WTC11 (cell line): ENCODE results near the gene ULK4. TPM values are rescaled to one million over a fixed set of nuclear protein-coding genes. Genes with fewer than 3 reads are reported as not detected.

ENCODE experiments used
- ATAC-seq: fragments of 200-7000 bp; cut with Tn5 transposase; 2 replicates; pipeline ENCODE4 v1.10.0; 2021; ENCODE audit warnings: mild to moderate bottlenecking, moderate library complexity
- CTCF ChIA-PET: fragments of 300-600 bp; sonication (Branson Sonifier 250); formaldehyde crosslinking; loops from one replicate; lab custom pipeline; 2021; ENCODE audit warnings: antibody characterized with exemption; lab: Charles Lee
- POLR2A ChIA-PET: fragments of 350-600 bp; sonication (Branson Sonifier 250); formaldehyde crosslinking; loops from one replicate; lab custom pipeline; 2021; ENCODE audit warnings: antibody characterized with exemption; lab: Charles Lee
- DNase-seq: peaks from one replicate; pipeline ENCODE4 v3.0.0; 2021; ENCODE audit warnings: low spot score
- H3K27ac Mint-ChIP-seq: 2 replicates; pipeline ENCODE4 v1.8.0; 2021; ENCODE audit warnings: mixed read lengths
- H3K27me3 Mint-ChIP-seq: 2 replicates; pipeline ENCODE4 v1.8.0; 2021; ENCODE audit warnings: low read depth, mild to moderate bottlenecking, moderate library complexity, mixed read lengths
- H3K36me3 Mint-ChIP-seq: 2 replicates; pipeline ENCODE4 v1.8.0; 2021; ENCODE audit warnings: mixed read lengths
- H3K4me1 Mint-ChIP-seq: 2 replicates; pipeline ENCODE4 v1.8.0; 2022; ENCODE audit warnings: mixed read lengths
- H3K4me3 Mint-ChIP-seq: 2 replicates; pipeline ENCODE4 v1.8.0; 2021; ENCODE audit warnings: mild to moderate bottlenecking, moderate library complexity, mixed read lengths
- H3K9me3 Mint-ChIP-seq: 2 replicates; pipeline ENCODE4 v1.8.0; 2021; ENCODE audit warnings: mixed read lengths
- AR ChIP-seq: fragments of 250-450 bp; sonication (Bioruptor Pico); IDR thresholded peaks from 2 replicates; pipeline ENCODE4 v1.9.0; 2021; ENCODE audit warnings: mild to moderate bottlenecking
- CDX4 ChIP-seq: fragments of 250-450 bp; sonication (Bioruptor Pico); IDR thresholded peaks from 2 replicates; pipeline ENCODE4 v1.9.0; 2021; ENCODE audit warnings: moderate library complexity, mild to moderate bottlenecking, inconsistent platforms, borderline replicate concordance
- CREM ChIP-seq: sonication (generic); formaldehyde crosslinking; IDR thresholded peaks from 2 replicates; pipeline ENCODE4 v1.8.1; 2022; ENCODE audit warnings: mild to moderate bottlenecking, missing genetic modification reagents, moderate library complexity
- EMX1 ChIP-seq: fragments of 250-450 bp; sonication (Bioruptor Pico); IDR thresholded peaks from 2 replicates; pipeline ENCODE4 v1.8.0; 2021; ENCODE audit warnings: mild to moderate bottlenecking
- FOXK1 ChIP-seq: sonication (generic); formaldehyde crosslinking; IDR thresholded peaks from 2 replicates; pipeline ENCODE4 v1.8.0; 2022; ENCODE audit warnings: mild to moderate bottlenecking, moderate library complexity, missing genetic modification reagents
- GRHL2 ChIP-seq: fragments of 250-450 bp; sonication (Bioruptor Pico); IDR thresholded peaks from 2 replicates; pipeline ENCODE4 v1.8.0; 2022; ENCODE audit warnings: mild to moderate bottlenecking, moderate library complexity; ENCODE audit not compliant: insufficient replicate concordance, severe bottlenecking
- HMGXB4 ChIP-seq: sonication (generic); formaldehyde crosslinking; IDR thresholded peaks from 2 replicates; pipeline ENCODE4 v1.8.1; 2023; ENCODE audit warnings: mild to moderate bottlenecking, moderate library complexity, missing genetic modification reagents
- KAT7 ChIP-seq: sonication (generic); formaldehyde crosslinking; IDR thresholded peaks from 2 replicates; pipeline ENCODE4 v1.8.1; 2023; ENCODE audit warnings: missing genetic modification reagents, mild to moderate bottlenecking, borderline replicate concordance
- MXD4 ChIP-seq: fragments of 250-450 bp; sonication (Bioruptor Pico); IDR thresholded peaks from 2 replicates; pipeline ENCODE4 v1.8.0; 2021; ENCODE audit warnings: mild to moderate bottlenecking, moderate library complexity, borderline replicate concordance
- NFATC4 ChIP-seq: fragments of 250-450 bp; sonication (Bioruptor Pico); IDR thresholded peaks from 2 replicates; pipeline ENCODE4 v1.9.0; 2021; ENCODE audit warnings: mild to moderate bottlenecking
- NFE2L1 ChIP-seq: sonication (generic); formaldehyde crosslinking; IDR thresholded peaks from 2 replicates; pipeline ENCODE4 v1.8.1; 2023; ENCODE audit warnings: missing genetic modification reagents
- NR1H2 ChIP-seq: sonication (generic); formaldehyde crosslinking; IDR thresholded peaks from 2 replicates; pipeline ENCODE4 v1.9.0; 2021; ENCODE audit warnings: mild to moderate bottlenecking, moderate library complexity, missing genetic modification reagents
- NR2C2 ChIP-seq: sonication (generic); formaldehyde crosslinking; IDR thresholded peaks from 2 replicates; pipeline ENCODE4 v1.8.0; 2022; ENCODE audit warnings: mild to moderate bottlenecking, missing genetic modification reagents
- RELA ChIP-seq: sonication (generic); formaldehyde crosslinking; IDR thresholded peaks from 2 replicates; pipeline ENCODE4 v1.8.1; 2022; ENCODE audit warnings: missing genetic modification reagents, mild to moderate bottlenecking, borderline replicate concordance
- SMAD4 ChIP-seq: sonication (generic); formaldehyde crosslinking; IDR thresholded peaks from 2 replicates; pipeline ENCODE4 v1.8.0; 2022; ENCODE audit warnings: mild to moderate bottlenecking, missing genetic modification reagents
- TP53 ChIP-seq: sonication (generic); formaldehyde crosslinking; IDR thresholded peaks from 2 replicates; pipeline ENCODE4 v1.8.1; 2023; ENCODE audit warnings: mild to moderate bottlenecking, missing genetic modification reagents
- ZNF121 ChIP-seq: sonication (generic); formaldehyde crosslinking; IDR thresholded peaks from 2 replicates; pipeline ENCODE4 v1.8.0; 2023; ENCODE audit warnings: missing genetic modification reagents
- ZNF232 ChIP-seq: sonication (generic); formaldehyde crosslinking; IDR thresholded peaks from 2 replicates; pipeline ENCODE4 v1.8.0; 2022; ENCODE audit warnings: mild to moderate bottlenecking, missing genetic modification reagents
- ZNF396 ChIP-seq: fragments of 250-450 bp; sonication (Bioruptor Pico); IDR thresholded peaks from 2 replicates; pipeline ENCODE4 v1.8.0; 2021; ENCODE audit warnings: mild to moderate bottlenecking, moderate library complexity, borderline replicate concordance
- ZNF423 ChIP-seq: fragments of 250-450 bp; sonication (Bioruptor Pico); IDR thresholded peaks from 2 replicates; pipeline ENCODE4 v2.1.2; 2022; ENCODE audit warnings: mild to moderate bottlenecking, moderate library complexity
- total RNA-seq: library from RNA; stranded (reverse); gene quantifications from 3 replicates; pipeline ENCODE4 v1.2.3, GENCODE V29; 2021
- TF ChIP-seq, protein P1 (sequence below): fragments of 250-450 bp; sonication (Bioruptor Pico); IDR thresholded peaks from 2 replicates; pipeline ENCODE4 v1.9.0; 2021; ENCODE audit warnings: mild to moderate bottlenecking, borderline replicate concordance
- TF ChIP-seq, protein P2 (sequence below): sonication (generic); formaldehyde crosslinking; IDR thresholded peaks from 2 replicates; pipeline ENCODE4 v1.8.0; 2022; ENCODE audit warnings: mild to moderate bottlenecking, missing genetic modification reagents

Gene ULK4
- total RNA-seq, 1 experiment from 2014 or later: 9.2 TPM

DNA sequence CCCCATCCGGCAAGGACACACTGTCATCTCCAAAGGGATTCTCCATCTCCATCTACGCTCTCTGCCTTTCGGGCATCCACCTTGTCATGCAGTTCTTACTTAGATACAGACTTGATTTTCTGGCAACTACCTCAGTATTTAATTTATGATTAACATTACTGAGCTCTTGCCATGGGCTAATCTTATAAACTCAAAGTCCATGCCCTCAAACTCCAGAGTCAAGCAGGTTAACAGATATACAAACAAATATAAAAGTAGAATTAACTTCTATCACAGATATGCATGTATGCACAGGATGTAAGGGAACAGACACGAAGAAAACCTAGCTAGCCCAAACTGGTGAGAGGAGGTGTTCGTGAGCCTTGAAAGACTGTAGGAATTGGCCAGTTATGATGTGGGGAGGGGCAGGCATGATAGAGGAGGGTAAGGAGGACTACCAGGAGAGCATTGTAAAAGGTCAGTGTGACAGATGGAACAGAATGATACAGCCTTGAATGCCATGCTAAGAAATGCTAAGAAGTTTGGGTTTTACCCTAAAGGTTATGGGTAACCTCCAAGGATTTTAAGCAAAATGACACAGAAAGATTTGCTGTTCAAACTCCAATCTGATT is 334.3 kb downstream of the ULK4 start:
- no peak overlapping the region for H3K4me3 Mint-ChIP-seq
- H3K27ac Mint-ChIP-seq: no peak overlapping the region
- DNase-seq: no peak
- H3K27me3 Mint-ChIP-seq: no peaks in the 10 kb centered on the region
- ChIA-PET POLR2A (no interaction called here), CTCF (no interaction called here)
- peaks cover 12% of the 10 kb centered on the region for H3K4me1 Mint-ChIP-seq
- TF ChIP-seq ZNF232 (CRISPR knock-in tag) (no peak), FOXK1 (no peak)
- TF ChIP-seq, protein P1, sequence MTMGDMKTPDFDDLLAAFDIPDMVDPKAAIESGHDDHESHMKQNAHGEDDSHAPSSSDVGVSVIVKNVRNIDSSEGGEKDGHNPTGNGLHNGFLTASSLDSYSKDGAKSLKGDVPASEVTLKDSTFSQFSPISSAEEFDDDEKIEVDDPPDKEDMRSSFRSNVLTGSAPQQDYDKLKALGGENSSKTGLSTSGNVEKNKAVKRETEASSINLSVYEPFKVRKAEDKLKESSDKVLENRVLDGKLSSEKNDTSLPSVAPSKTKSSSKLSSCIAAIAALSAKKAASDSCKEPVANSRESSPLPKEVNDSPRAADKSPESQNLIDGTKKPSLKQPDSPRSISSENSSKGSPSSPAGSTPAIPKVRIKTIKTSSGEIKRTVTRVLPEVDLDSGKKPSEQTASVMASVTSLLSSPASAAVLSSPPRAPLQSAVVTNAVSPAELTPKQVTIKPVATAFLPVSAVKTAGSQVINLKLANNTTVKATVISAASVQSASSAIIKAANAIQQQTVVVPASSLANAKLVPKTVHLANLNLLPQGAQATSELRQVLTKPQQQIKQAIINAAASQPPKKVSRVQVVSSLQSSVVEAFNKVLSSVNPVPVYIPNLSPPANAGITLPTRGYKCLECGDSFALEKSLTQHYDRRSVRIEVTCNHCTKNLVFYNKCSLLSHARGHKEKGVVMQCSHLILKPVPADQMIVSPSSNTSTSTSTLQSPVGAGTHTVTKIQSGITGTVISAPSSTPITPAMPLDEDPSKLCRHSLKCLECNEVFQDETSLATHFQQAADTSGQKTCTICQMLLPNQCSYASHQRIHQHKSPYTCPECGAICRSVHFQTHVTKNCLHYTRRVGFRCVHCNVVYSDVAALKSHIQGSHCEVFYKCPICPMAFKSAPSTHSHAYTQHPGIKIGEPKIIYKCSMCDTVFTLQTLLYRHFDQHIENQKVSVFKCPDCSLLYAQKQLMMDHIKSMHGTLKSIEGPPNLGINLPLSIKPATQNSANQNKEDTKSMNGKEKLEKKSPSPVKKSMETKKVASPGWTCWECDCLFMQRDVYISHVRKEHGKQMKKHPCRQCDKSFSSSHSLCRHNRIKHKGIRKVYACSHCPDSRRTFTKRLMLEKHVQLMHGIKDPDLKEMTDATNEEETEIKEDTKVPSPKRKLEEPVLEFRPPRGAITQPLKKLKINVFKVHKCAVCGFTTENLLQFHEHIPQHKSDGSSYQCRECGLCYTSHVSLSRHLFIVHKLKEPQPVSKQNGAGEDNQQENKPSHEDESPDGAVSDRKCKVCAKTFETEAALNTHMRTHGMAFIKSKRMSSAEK: no peak
- no peaks in the 10 kb centered on the region for H3K9me3 Mint-ChIP-seq
- no peaks in the 10 kb centered on the region for H3K36me3 Mint-ChIP-seq
- no peak for ATAC-seq

GRCh38 chr3:41612853-41613252 is 349.1 kb downstream of the ULK4 start:
- ChIA-PET CTCF (no interaction called here), POLR2A (no interaction called here)
- H3K9me3 Mint-ChIP-seq: no peaks in the 10 kb centered on the region
- no peaks in the 10 kb centered on the region for H3K36me3 Mint-ChIP-seq
- H3K4me3 Mint-ChIP-seq: no peak overlapping the region
- no peak overlapping the region for H3K27ac Mint-ChIP-seq
- TF ChIP-seq GRHL2 (CRISPR knock-in tag) (no peak), ZNF396 (CRISPR knock-in tag) (no peak), ZNF423 (CRISPR knock-in tag) (no peak), NFE2L1 (CRISPR knock-in tag) (no peak), MXD4 (CRISPR knock-in tag) (no peak), NR2C2 (CRISPR knock-in tag) (no peak), AR (CRISPR knock-in tag) (no peak), CDX4 (CRISPR knock-in tag) (no peak), SMAD4 (CRISPR knock-in tag) (no peak), KAT7 (CRISPR knock-in tag) (no peak), ZNF121 (no peak), ZNF232 (CRISPR knock-in tag) (no peak)
- ATAC-seq: no peak
- DNase-seq: no peak
- no peaks in the 10 kb centered on the region for H3K27me3 Mint-ChIP-seq
- no peaks in the 10 kb centered on the region; the same call in 1 of the 2 replicates for H3K4me1 Mint-ChIP-seq

GRCh38 chr3:41611008-41611407 is 350.9 kb downstream of the ULK4 start:
- DNase-seq (no peak), ATAC-seq (no peak)
- Mint-ChIP-seq H3K4me1 (no peaks in the 10 kb centered on the region), H3K27ac (no peak overlapping the region), H3K9me3 (no peaks in the 10 kb centered on the region), H3K4me3 (no peak overlapping the region), H3K27me3 (no peaks in the 10 kb centered on the region), H3K36me3 (no peaks in the 10 kb centered on the region)
- ChIA-PET POLR2A (no interaction called here), CTCF (no interaction called here)
- no peak for TF ChIP-seq RELA
- TF ChIP-seq KAT7 (CRISPR knock-in tag): no peak
- no peak for TF ChIP-seq CREM (CRISPR knock-in tag)
- TF ChIP-seq NR1H2 (CRISPR knock-in tag): no peak
- no peak for TF ChIP-seq HMGXB4 (CRISPR knock-in tag)
- no peak for TF ChIP-seq NFATC4 (CRISPR knock-in tag)
- TF ChIP-seq NFE2L1 (CRISPR knock-in tag): no peak
- no peak for TF ChIP-seq EMX1 (CRISPR knock-in tag)
- TF ChIP-seq, protein P2, sequence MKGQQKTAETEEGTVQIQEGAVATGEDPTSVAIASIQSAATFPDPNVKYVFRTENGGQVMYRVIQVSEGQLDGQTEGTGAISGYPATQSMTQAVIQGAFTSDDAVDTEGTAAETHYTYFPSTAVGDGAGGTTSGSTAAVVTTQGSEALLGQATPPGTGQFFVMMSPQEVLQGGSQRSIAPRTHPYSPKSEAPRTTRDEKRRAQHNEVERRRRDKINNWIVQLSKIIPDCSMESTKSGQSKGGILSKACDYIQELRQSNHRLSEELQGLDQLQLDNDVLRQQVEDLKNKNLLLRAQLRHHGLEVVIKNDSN (CRISPR knock-in tag): no peak
- no peak for TF ChIP-seq TP53 (CRISPR knock-in tag)
